Liver (tissue), 3 donors: ENCODE data around the gene USH1G.

Experiments
- JUND ChIP-seq, 2 donors: IDR thresholded peaks; 2 replicates each; pipeline ENCODE4 v1.6.1; 2016; ENCODE audit warnings: antibody characterized with exemption in 2 of 2
- YY1 ChIP-seq: IDR thresholded peaks from 2 replicates; pipeline ENCODE4 v1.6.1; 2016; ENCODE audit warnings: antibody characterized with exemption, mild to moderate bottlenecking
- TF ChIP-seq, protein P1 (sequence below): IDR thresholded peaks from 2 replicates; pipeline ENCODE4 v1.6.1; 2016; ENCODE audit warnings: antibody characterized with exemption, mild to moderate bottlenecking
- TF ChIP-seq, protein P2 (sequence below): fragments of 150-350 bp; IDR thresholded peaks from 2 replicates; pipeline ENCODE4 v1.5.1; 2017; ENCODE audit warnings: improper control_type of control experiment, low read depth, low read length; ENCODE audit not compliant: missing input control
- TF ChIP-seq, protein P3 (sequence below): IDR thresholded peaks from 2 replicates; pipeline ENCODE4 v1.6.1; 2016; ENCODE audit warnings: antibody characterized with exemption
- donor health status: healthy.
- donor health status: healthy.

GRCh38 chr17:74939534-74939933, 16.5 kb upstream of the USH1G start:
- TF ChIP-seq, protein P1, sequence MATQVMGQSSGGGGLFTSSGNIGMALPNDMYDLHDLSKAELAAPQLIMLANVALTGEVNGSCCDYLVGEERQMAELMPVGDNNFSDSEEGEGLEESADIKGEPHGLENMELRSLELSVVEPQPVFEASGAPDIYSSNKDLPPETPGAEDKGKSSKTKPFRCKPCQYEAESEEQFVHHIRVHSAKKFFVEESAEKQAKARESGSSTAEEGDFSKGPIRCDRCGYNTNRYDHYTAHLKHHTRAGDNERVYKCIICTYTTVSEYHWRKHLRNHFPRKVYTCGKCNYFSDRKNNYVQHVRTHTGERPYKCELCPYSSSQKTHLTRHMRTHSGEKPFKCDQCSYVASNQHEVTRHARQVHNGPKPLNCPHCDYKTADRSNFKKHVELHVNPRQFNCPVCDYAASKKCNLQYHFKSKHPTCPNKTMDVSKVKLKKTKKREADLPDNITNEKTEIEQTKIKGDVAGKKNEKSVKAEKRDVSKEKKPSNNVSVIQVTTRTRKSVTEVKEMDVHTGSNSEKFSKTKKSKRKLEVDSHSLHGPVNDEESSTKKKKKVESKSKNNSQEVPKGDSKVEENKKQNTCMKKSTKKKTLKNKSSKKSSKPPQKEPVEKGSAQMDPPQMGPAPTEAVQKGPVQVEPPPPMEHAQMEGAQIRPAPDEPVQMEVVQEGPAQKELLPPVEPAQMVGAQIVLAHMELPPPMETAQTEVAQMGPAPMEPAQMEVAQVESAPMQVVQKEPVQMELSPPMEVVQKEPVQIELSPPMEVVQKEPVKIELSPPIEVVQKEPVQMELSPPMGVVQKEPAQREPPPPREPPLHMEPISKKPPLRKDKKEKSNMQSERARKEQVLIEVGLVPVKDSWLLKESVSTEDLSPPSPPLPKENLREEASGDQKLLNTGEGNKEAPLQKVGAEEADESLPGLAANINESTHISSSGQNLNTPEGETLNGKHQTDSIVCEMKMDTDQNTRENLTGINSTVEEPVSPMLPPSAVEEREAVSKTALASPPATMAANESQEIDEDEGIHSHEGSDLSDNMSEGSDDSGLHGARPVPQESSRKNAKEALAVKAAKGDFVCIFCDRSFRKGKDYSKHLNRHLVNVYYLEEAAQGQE, result no peak
- TF ChIP-seq, protein P2, sequence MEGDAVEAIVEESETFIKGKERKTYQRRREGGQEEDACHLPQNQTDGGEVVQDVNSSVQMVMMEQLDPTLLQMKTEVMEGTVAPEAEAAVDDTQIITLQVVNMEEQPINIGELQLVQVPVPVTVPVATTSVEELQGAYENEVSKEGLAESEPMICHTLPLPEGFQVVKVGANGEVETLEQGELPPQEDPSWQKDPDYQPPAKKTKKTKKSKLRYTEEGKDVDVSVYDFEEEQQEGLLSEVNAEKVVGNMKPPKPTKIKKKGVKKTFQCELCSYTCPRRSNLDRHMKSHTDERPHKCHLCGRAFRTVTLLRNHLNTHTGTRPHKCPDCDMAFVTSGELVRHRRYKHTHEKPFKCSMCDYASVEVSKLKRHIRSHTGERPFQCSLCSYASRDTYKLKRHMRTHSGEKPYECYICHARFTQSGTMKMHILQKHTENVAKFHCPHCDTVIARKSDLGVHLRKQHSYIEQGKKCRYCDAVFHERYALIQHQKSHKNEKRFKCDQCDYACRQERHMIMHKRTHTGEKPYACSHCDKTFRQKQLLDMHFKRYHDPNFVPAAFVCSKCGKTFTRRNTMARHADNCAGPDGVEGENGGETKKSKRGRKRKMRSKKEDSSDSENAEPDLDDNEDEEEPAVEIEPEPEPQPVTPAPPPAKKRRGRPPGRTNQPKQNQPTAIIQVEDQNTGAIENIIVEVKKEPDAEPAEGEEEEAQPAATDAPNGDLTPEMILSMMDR, result no peak
- TF ChIP-seq, protein P3, sequence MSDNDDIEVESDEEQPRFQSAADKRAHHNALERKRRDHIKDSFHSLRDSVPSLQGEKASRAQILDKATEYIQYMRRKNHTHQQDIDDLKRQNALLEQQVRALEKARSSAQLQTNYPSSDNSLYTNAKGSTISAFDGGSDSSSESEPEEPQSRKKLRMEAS, result no peak
- TF ChIP-seq JUND (IDR thresholded peaks at IDR 0.05), result no peak
- TF ChIP-seq YY1, result no peak
